ENCODE results near the gene COG1. TPM values are rescaled to one million over a fixed set of nuclear protein-coding genes. Genes with fewer than 3 reads are reported as not detected.

COG1 gene
- total RNA-seq, 1 experiment from 2014 or later: 41.2 TPM

DNA sequence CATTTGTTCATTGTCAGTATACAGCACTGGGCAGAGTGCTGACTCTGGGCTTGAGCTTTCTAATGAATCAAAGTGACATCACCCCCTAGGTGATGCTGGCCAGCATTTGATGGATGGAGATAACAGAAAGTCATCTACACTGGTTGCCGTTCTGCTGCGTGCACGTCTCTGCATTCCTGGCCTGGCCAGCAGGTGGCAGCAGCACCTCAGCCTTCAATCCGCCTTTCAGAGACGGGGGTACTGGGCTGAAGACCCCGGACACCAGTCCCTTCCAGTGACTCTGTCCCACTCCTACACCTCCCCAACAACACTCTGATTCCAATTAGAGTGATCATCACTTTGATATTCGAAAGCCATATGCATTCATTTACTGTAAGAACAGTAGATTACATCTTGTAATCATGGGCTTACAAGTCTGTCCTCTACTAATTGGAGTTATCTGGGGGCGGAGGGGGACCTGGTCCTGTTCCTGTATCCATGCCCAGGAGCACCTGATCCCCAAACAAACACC lies 62.9 kb downstream of the COG1 start:
- Histone ChIP-seq H3K36me3 (ENCODE audit: control insufficient read depth, insufficient read depth, low read length) (no peaks in the 10 kb centered on the region), H3K27ac (ENCODE audit: low read length) (no peak overlapping the region), H3K9me3 (ENCODE audit: control insufficient read depth, insufficient read depth, low read depth, low read length) (no peaks in the 10 kb centered on the region), H3K4me3 (ENCODE audit: low read depth in 2 of 2, low read length in 2 of 2) (no peak overlapping the region), H3K27me3 (ENCODE audit: control insufficient read depth, insufficient read depth, low read length) (no peaks in the 10 kb centered on the region), H3K4me1 (ENCODE audit: control insufficient read depth, insufficient read depth, low read length) (peaks cover 4% of the 10 kb centered on the region; the same call in 1 of the 2 replicates)
- no TSS peak for BruUV-seq (replicated peaks)
- intact Hi-C loops (cut with micrococcal nuclease; ENCODE audit: unreplicated experiment) (loop anchor here (1.0 kb wide), 1 partner anchor 115 kb away; no protein-coding TSS in a partner anchor), in situ Hi-C loops (cut with HindIII; ENCODE audit: low pct_unique_long_range_greater_than_20kb, low sequenced_read_pairs) (no loop called here)
- TF ChIP-seq, protein P1, sequence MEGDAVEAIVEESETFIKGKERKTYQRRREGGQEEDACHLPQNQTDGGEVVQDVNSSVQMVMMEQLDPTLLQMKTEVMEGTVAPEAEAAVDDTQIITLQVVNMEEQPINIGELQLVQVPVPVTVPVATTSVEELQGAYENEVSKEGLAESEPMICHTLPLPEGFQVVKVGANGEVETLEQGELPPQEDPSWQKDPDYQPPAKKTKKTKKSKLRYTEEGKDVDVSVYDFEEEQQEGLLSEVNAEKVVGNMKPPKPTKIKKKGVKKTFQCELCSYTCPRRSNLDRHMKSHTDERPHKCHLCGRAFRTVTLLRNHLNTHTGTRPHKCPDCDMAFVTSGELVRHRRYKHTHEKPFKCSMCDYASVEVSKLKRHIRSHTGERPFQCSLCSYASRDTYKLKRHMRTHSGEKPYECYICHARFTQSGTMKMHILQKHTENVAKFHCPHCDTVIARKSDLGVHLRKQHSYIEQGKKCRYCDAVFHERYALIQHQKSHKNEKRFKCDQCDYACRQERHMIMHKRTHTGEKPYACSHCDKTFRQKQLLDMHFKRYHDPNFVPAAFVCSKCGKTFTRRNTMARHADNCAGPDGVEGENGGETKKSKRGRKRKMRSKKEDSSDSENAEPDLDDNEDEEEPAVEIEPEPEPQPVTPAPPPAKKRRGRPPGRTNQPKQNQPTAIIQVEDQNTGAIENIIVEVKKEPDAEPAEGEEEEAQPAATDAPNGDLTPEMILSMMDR (IDR thresholded peaks at IDR 0.05): peak; percentile 97
- no peak for TF ChIP-seq POLR2AphosphoS5 (IDR thresholded peaks at IDR 0.05; ENCODE audit: low read depth, low read length)
- CTCF ChIA-PET: interaction anchor here (0.5 to 4.0 kb wide), 4 partner anchors 49 to 116 kb away, joined by 3 to 26 read pairs (median 6); no protein-coding TSS in a partner anchor
- ATAC-seq (peak; percentile 82), DNase-seq (ENCODE audit: low read depth, low spot score) (peak; percentile 56)
- POLR2A ChIA-PET: interaction anchor here (0.7 kb wide), 1 partner anchor 114 kb away, joined by 12 read pairs; no protein-coding TSS in a partner anchor

DNA sequence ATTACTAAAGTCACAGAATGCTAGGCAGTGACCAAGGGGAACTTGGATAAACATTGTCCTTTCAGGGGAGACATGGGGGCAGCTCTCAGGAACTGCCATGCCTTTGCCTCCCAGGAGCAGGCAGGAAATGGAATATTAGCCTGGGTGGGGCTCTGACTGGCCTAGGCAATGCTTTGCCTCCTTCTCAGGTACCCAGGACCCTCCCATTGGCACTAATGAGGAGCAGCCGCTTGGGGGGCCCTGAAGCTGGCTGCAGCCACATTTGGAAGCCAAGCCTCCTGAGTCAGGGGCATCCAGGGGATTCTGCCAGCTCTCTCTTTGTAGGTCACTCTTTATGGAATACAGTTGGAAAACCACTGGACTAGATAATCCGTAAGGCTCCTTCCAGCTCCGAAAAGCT lies 63.4 kb downstream of the COG1 start:
- no peaks in the 10 kb centered on the region for H3K27me3 ChIP-seq (ENCODE audit: control insufficient read depth, insufficient read depth, low read length)
- intact Hi-C loops (cut with micrococcal nuclease; ENCODE audit: unreplicated experiment) (no loop called here), in situ Hi-C loops (cut with HindIII; ENCODE audit: low pct_unique_long_range_greater_than_20kb, low sequenced_read_pairs) (no loop called here)
- H3K4me1 ChIP-seq (ENCODE audit: control insufficient read depth, insufficient read depth, low read length): peaks cover 4% of the 10 kb centered on the region; the same call in 1 of the 2 replicates
- no peak overlapping the region for H3K4me3 ChIP-seq (ENCODE audit: low read depth in 2 of 2, low read length in 2 of 2)
- no peaks in the 10 kb centered on the region for H3K36me3 ChIP-seq (ENCODE audit: control insufficient read depth, insufficient read depth, low read length)
- BruUV-seq (replicated peaks): no TSS peak
- POLR2A ChIA-PET: no interaction called here
- DNase-seq (ENCODE audit: low read depth, low spot score) (no peak), ATAC-seq (no peak)
- CTCF ChIA-PET: interaction anchor here (0.9 to 4.0 kb wide), 2 partner anchors 114 to 116 kb away, joined by 5 to 26 read pairs; no protein-coding TSS in a partner anchor
- TF ChIP-seq, protein P2, sequence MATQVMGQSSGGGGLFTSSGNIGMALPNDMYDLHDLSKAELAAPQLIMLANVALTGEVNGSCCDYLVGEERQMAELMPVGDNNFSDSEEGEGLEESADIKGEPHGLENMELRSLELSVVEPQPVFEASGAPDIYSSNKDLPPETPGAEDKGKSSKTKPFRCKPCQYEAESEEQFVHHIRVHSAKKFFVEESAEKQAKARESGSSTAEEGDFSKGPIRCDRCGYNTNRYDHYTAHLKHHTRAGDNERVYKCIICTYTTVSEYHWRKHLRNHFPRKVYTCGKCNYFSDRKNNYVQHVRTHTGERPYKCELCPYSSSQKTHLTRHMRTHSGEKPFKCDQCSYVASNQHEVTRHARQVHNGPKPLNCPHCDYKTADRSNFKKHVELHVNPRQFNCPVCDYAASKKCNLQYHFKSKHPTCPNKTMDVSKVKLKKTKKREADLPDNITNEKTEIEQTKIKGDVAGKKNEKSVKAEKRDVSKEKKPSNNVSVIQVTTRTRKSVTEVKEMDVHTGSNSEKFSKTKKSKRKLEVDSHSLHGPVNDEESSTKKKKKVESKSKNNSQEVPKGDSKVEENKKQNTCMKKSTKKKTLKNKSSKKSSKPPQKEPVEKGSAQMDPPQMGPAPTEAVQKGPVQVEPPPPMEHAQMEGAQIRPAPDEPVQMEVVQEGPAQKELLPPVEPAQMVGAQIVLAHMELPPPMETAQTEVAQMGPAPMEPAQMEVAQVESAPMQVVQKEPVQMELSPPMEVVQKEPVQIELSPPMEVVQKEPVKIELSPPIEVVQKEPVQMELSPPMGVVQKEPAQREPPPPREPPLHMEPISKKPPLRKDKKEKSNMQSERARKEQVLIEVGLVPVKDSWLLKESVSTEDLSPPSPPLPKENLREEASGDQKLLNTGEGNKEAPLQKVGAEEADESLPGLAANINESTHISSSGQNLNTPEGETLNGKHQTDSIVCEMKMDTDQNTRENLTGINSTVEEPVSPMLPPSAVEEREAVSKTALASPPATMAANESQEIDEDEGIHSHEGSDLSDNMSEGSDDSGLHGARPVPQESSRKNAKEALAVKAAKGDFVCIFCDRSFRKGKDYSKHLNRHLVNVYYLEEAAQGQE (IDR thresholded peaks at IDR 0.05; ENCODE audit: insufficient read depth in 1 of 2, low read depth in 2 of 2, low read length in 1 of 2): no peak
- TF ChIP-seq, protein P1 (IDR thresholded peaks at IDR 0.05): no peak
- TF ChIP-seq POLR2AphosphoS5 (IDR thresholded peaks at IDR 0.05; ENCODE audit: low read depth, low read length): no peak
- no peak for TF ChIP-seq SIN3A (IDR thresholded peaks at IDR 0.05; ENCODE audit: borderline replicate concordance, insufficient read depth, low read depth, low read length)
- no peak for TF ChIP-seq TCF7L2 (IDR thresholded peaks at IDR 0.05; ENCODE audit: low read depth, low read length)
- H3K27ac ChIP-seq (ENCODE audit: low read length): no peak overlapping the region
- no peaks in the 10 kb centered on the region for H3K9me3 ChIP-seq (ENCODE audit: control insufficient read depth, insufficient read depth, low read depth, low read length)

Data from Panc1 (cell line).